ENCODE results near the gene SERPINA12. TPM values are rescaled to one million over a fixed set of nuclear protein-coding genes. Genes with fewer than 3 reads are reported as not detected.

The SERPINA12 gene
- total and polyA plus RNA-seq, 2 of the 13 experiments (the other 11 are each of a cell fraction or from before 2014, with no cell fraction given) = 0.08 TPM; not detected in 1

DNA sequence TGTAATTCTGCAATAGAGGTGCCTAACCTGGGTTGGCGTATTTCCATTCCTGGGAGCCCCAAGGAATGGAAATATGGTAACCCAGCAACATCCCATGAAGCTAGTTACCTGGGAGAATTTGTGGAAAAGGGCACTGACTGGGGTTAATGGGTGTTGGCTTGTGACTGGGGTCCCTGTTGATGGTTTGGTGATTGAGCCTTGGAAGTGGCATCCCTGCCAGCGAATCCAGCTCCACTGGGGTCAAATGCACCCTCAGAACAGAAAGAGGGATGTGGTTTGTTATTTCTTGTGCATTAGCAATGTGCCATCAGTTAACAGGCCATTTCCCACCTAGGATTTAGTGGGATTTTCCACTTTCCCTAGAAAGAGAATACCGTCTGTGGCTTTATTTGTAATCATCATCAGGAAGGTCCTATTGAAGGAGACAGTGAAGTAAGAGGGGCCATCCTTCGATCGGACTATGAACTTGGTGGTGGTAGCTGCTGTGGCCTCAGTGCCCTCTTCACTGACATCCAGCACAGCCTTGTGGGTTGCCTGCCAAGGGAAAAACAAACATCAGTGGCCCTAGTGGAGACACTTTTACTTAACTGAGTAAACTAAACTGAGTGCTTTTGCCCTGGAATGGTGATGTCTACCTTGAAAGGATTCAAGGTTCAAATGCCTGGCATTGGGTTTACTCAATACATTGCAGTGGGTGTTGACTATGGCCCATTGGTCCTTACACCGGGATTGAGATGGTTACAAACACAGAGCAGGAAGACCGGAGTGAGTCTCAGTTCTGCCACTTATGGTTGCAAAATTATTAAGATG lies 46.3 kb downstream of the SERPINA12 start (continued):
- TF ChIP-seq, protein P1, sequence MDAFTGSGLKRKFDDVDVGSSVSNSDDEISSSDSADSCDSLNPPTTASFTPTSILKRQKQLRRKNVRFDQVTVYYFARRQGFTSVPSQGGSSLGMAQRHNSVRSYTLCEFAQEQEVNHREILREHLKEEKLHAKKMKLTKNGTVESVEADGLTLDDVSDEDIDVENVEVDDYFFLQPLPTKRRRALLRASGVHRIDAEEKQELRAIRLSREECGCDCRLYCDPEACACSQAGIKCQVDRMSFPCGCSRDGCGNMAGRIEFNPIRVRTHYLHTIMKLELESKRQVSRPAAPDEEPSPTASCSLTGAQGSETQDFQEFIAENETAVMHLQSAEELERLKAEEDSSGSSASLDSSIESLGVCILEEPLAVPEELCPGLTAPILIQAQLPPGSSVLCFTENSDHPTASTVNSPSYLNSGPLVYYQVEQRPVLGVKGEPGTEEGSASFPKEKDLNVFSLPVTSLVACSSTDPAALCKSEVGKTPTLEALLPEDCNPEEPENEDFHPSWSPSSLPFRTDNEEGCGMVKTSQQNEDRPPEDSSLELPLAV (CRISPR knock-in tag; conservative IDR thresholded peaks at IDR 0.05; ENCODE audit: low read depth) = no peak
- TF ChIP-seq, protein P2, sequence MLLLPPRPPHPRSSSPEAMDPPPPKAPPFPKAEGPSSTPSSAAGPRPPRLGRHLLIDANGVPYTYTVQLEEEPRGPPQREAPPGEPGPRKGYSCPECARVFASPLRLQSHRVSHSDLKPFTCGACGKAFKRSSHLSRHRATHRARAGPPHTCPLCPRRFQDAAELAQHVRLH (CRISPR knock-in tag; IDR thresholded peaks at IDR 0.05; ENCODE audit: borderline replicate concordance, low read depth) = 0 out of 2 replicates have a peak, but pooled peaks have one; percentile 32
- TF ChIP-seq SOX6 (IDR thresholded peaks at IDR 0.05) (no peak), SOX6 (CRISPR knock-in tag; IDR thresholded peaks at IDR 0.05) (peak; percentile 79), GATA4 (IDR thresholded peaks at IDR 0.05; ENCODE audit: borderline replicate concordance, low read depth) (no peak), HNF1A (IDR thresholded peaks at IDR 0.05; ENCODE audit: low read depth) (peak; percentile 34; the same call in 1 of the 2 replicates), HNF1A (CRISPR knock-in tag; IDR thresholded peaks at IDR 0.05; ENCODE audit: borderline replicate concordance) (no peak), NONO (IDR thresholded peaks at IDR 0.05) (no peak), NONO (CRISPR knock-in tag; conservative IDR thresholded peaks at IDR 0.05) (no peak), ZNF614 (CRISPR knock-in tag; IDR thresholded peaks at IDR 0.05; ENCODE audit: borderline replicate concordance) (peak; percentile 72; the same call in 1 of the 2 replicates), POLR2G (IDR thresholded peaks at IDR 0.05; ENCODE audit: low read depth, low read length) (no peak), ZNF788 (CRISPR knock-in tag; IDR thresholded peaks at IDR 0.05; ENCODE audit: borderline replicate concordance) (no peak; the same call in 1 of the 2 replicates), ZNF232 (CRISPR knock-in tag; IDR thresholded peaks at IDR 0.05; ENCODE audit: borderline replicate concordance) (peak; percentile 39; the same call in 1 of the 2 replicates), JUN (CRISPR knock-in tag; IDR thresholded peaks at IDR 0.05) (no peak), HNF1B (CRISPR knock-in tag; IDR thresholded peaks at IDR 0.05) (peak; percentile 73; the same call in 1 of the 2 replicates), ZMYM3 (CRISPR knock-in tag; IDR thresholded peaks at IDR 0.05) (peak; percentile 22; the same call in 1 of the 2 replicates)
- TF ChIP-seq, protein P3, sequence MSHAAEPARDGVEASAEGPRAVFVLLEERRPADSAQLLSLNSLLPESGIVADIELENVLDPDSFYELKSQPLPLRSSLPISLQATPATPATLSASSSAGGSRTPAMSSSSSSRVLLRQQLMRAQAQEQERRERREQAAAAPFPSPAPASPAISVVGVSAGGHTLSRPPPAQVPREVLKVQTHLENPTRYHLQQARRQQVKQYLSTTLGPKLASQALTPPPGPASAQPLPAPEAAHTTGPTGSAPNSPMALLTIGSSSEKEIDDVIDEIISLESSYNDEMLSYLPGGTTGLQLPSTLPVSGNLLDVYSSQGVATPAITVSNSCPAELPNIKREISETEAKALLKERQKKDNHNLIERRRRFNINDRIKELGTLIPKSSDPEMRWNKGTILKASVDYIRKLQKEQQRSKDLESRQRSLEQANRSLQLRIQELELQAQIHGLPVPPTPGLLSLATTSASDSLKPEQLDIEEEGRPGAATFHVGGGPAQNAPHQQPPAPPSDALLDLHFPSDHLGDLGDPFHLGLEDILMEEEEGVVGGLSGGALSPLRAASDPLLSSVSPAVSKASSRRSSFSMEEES (CRISPR knock-in tag; IDR thresholded peaks at IDR 0.05) = no peak; the same call in 1 of the 2 replicates
- TF ChIP-seq, protein P4, sequence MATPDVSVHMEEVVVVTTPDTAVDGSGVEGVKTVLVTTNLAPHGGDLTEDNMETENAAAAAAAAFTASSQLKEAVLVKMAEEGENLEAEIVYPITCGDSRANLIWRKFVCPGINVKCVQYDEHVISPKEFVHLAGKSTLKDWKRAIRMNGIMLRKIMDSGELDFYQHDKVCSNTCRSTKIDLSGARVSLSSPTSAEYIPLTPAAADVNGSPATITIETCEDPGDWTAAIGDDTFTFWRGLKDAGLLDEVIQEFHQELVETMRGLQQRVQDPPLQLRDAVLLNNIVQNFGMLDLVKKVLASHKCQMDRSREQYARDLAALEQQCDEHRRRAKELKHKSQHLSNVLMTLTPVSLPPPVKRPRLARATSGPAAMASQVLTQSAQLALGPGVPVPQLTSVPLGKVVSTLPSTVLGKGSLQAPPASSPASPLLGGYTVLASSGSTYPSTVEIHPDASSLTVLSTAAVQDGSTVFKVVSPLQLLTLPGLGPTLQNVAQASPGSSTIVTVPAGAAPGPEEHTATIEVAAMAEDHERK (CRISPR knock-in tag; IDR thresholded peaks at IDR 0.05; ENCODE audit: low read depth) = no peak

Data from HepG2 (cell line).